CD14-positive monocyte (primary cell): Measurements from ENCODE around the gene KDR. TPM values are rescaled to one million over a fixed set of nuclear protein-coding genes. Genes with fewer than 3 reads are reported as not detected.

Experiments used
- DNase-seq, 3 donors: peaks; one replicate each; pipeline ENCODE4 v3.0.0-alpha.2; 2011 to 2022
- H2AFZ ChIP-seq: 2 replicates; pipeline ENCODE4 v1.6.0; 2012; ENCODE audit warnings: mild to moderate bottlenecking, low read depth, low read length, inconsistent platforms; ENCODE audit not compliant: insufficient read depth, poor library complexity, severe bottlenecking
- H3K27ac ChIP-seq, 2 donors: 1 replicate in 1 of 2; 2 replicates in 1 of 2; pipeline ENCODE4 v1.5.1; 2012 to 2013; ENCODE audit warnings: low read length in 2 of 2, control low read depth in 1 of 2, inconsistent platforms in 1 of 2, low read depth in 1 of 2, mild to moderate bottlenecking in 1 of 2
- H3K27me3 ChIP-seq, 2 donors: one replicate each; pipeline versions ENCODE4 v1.6.0 to v1.6.1; 2011 to 2013; ENCODE audit warnings: low read length in 2 of 2; ENCODE audit not compliant: control insufficient read depth in 2 of 2, insufficient read depth in 2 of 2
- H3K36me3 ChIP-seq, 2 donors: replicated peaks in 1 of 2; 1 replicate in 1 of 2; 2 replicates in 1 of 2; pipeline versions ENCODE4 v1.5.1 to v1.6.1; 2012 to 2013; ENCODE audit warnings: low read length in 2 of 2, control low read depth in 1 of 2, inconsistent platforms in 1 of 2, mild to moderate bottlenecking in 1 of 2; ENCODE audit not compliant: insufficient read depth in 2 of 2, control insufficient read depth in 1 of 2
- H3K4me1 ChIP-seq, 2 donors: 1 replicate in 1 of 2; 2 replicates in 1 of 2; pipeline versions ENCODE4 v1.5.1 to v1.6.1; 2012 to 2013; ENCODE audit warnings: low read length in 2 of 2, control low read depth in 1 of 2, inconsistent platforms in 1 of 2, mild to moderate bottlenecking in 1 of 2, moderate library complexity in 1 of 2; ENCODE audit not compliant: insufficient read depth in 2 of 2, control insufficient read depth in 1 of 2
- H3K4me2 ChIP-seq: replicated peaks from 2 replicates; pipeline ENCODE3; 2012; ENCODE audit warnings: low read length, moderate library complexity, mild to moderate bottlenecking; ENCODE audit not compliant: poor library complexity, severe bottlenecking; ENCODE audit errors: extremely low read depth
- H3K4me3 ChIP-seq, 3 experiments: fragments of 200-600 bp in 1 of 3; sonication (generic) in 1 of 3; replicated peaks in 1 of 3; 1 replicate in 2 of 3; 2 replicates in 1 of 3; pipeline ENCODE4 v1.5.1; 2011 to 2013; ENCODE audit warnings: low read length in 3 of 3, mild to moderate bottlenecking in 3 of 3, control low read depth in 2 of 3, low read depth in 2 of 3, inconsistent platforms in 1 of 3, moderate library complexity in 1 of 3
- H3K79me2 ChIP-seq: 2 replicates; pipeline ENCODE4 v1.6.0; 2012; ENCODE audit warnings: mild to moderate bottlenecking, control low read depth, inconsistent platforms, low read length, moderate library complexity; ENCODE audit not compliant: insufficient read depth
- H3K9ac ChIP-seq: 2 replicates; pipeline ENCODE4 v1.6.0; 2017; ENCODE audit warnings: low read length, mild to moderate bottlenecking; ENCODE audit not compliant: insufficient read depth, poor library complexity, severe bottlenecking
- H3K9me3 ChIP-seq, 2 donors: replicated peaks in 1 of 2; 1 replicate in 1 of 2; 2 replicates in 1 of 2; pipeline versions ENCODE4 v1.5.1 to v1.6.1; 2012 to 2013; ENCODE audit warnings: low read length in 2 of 2, control low read depth in 1 of 2; ENCODE audit not compliant: control insufficient read depth in 1 of 2, insufficient read depth in 1 of 2
- H4K20me1 ChIP-seq: 2 replicates; pipeline ENCODE4 v1.6.0; 2012; ENCODE audit warnings: mild to moderate bottlenecking, low read length, control low read depth, moderate library complexity; ENCODE audit not compliant: insufficient read depth
- H3K27ac Mint-ChIP-seq, 7 donors: one replicate each; pipeline ENCODE4 v1.8.0; 2020; ENCODE audit warnings: mild to moderate bottlenecking in 7 of 7, mixed read lengths in 7 of 7, moderate library complexity in 6 of 7, inconsistent platforms in 2 of 7
- H3K27me3 Mint-ChIP-seq, 3 donors: one replicate each; pipeline ENCODE4 v1.8.0; 2021 to 2022; ENCODE audit warnings: low read depth in 3 of 3, mild to moderate bottlenecking in 3 of 3, mixed read lengths in 3 of 3, moderate library complexity in 3 of 3, inconsistent platforms in 1 of 3
- H3K36me3 Mint-ChIP-seq, 2 donors: one replicate each; pipeline ENCODE4 v1.8.0; 2020; ENCODE audit warnings: mixed read lengths in 2 of 2, inconsistent platforms in 1 of 2, mild to moderate bottlenecking in 1 of 2
- H3K4me1 Mint-ChIP-seq: one replicate; pipeline ENCODE4 v1.8.0; 2020; ENCODE audit warnings: mild to moderate bottlenecking, mixed read lengths
- H3K4me3 Mint-ChIP-seq, 2 donors: one replicate each; pipeline ENCODE4 v1.8.0; 2020; ENCODE audit warnings: mild to moderate bottlenecking in 2 of 2, mixed read lengths in 2 of 2, moderate library complexity in 1 of 2
- H3K9me3 Mint-ChIP-seq, 7 donors: one replicate each; pipeline ENCODE4 v1.8.0; 2020 to 2022; ENCODE audit warnings: mixed read lengths in 7 of 7, mild to moderate bottlenecking in 6 of 7, moderate library complexity in 6 of 7, inconsistent platforms in 2 of 7
- WGBS: methylation state at CpG from one replicate; pipeline ENCODE4 v1.1.5; 2013; ENCODE audit warnings: missing lambda C conversion rate; ENCODE audit not compliant: insufficient coverage; 5-methylcytosine and 5-hydroxymethylcytosine counted together
- intact Hi-C, 2 donors: fragments of 100-400 bp; cut with micrococcal nuclease; formaldehyde crosslinking; loops; one replicate each; pipeline versions ENCODE4 v1.15.0 to v1.15.1; 2023
- polyA plus RNA-seq, 3 donors: library from polyadenylated mRNA; depleted of rRNA in 1 of 3; unstranded in 2 of 3; stranded (reverse) in 1 of 3; fragments of 300-500 nt in 2 of 3; fragments of >200 nt in 1 of 3; fragmentation: Illumina TruSeq in 2 of 3; gene quantifications; 1 replicate in 2 of 3; 2 replicates in 1 of 3; pipeline ENCODE4 v1.2.3, GENCODE V29; 2012 to 2021
- TF ChIP-seq, protein P1 (sequence below): fragments of 200-600 bp; IDR thresholded peaks from one replicate; pipeline ENCODE4 v1.8.0; 2022; ENCODE audit warnings: antibody characterized with exemption, mild to moderate bottlenecking

The KDR gene
- polyA plus RNA-seq, 3 donors = not detected

DNA sequence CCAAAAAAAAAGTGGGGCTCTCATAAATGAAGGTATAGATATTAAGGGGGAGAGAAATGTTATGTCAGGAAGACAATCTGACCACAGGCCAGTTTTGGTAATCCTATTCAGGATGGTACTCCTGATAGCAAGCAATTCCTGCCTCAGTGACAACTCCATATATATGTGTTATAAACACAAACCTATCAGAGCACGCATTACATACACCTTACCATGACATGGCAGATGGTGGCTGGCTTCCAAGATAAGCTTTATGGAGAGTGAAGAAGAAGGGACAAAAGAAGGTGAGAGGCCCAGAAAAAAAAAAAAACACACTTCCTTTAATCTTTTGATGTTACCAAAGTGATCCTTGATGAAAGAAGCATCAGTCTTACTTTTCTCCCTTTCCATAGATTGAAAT, 29.5 kb upstream of the KDR start:
- Histone ChIP-seq H3K79me2 (no peaks in the 10 kb centered on the region), H3K36me3 (no peaks in the 10 kb centered on the region), H3K27ac (no peak overlapping the region), H3K27me3 (peaks cover 3 to 29% of the 10 kb centered on the region in 2 donors), H3K4me3 (no peak overlapping the region), H2AFZ (no peak overlapping the region), H4K20me1 (no peaks in the 10 kb centered on the region), H3K4me2 (no peak overlapping the region), H3K9me3 (no peaks in the 10 kb centered on the region), H3K4me1 (no peaks in the 10 kb centered on the region), H3K9ac (no peak overlapping the region)
- intact Hi-C loops = no loop called here
- TF ChIP-seq, protein P1, sequence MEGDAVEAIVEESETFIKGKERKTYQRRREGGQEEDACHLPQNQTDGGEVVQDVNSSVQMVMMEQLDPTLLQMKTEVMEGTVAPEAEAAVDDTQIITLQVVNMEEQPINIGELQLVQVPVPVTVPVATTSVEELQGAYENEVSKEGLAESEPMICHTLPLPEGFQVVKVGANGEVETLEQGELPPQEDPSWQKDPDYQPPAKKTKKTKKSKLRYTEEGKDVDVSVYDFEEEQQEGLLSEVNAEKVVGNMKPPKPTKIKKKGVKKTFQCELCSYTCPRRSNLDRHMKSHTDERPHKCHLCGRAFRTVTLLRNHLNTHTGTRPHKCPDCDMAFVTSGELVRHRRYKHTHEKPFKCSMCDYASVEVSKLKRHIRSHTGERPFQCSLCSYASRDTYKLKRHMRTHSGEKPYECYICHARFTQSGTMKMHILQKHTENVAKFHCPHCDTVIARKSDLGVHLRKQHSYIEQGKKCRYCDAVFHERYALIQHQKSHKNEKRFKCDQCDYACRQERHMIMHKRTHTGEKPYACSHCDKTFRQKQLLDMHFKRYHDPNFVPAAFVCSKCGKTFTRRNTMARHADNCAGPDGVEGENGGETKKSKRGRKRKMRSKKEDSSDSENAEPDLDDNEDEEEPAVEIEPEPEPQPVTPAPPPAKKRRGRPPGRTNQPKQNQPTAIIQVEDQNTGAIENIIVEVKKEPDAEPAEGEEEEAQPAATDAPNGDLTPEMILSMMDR = no peak
- no peak overlapping the region for H3K27ac Mint-ChIP-seq
- DNase-seq = no peak
- peaks cover 10 to 27% (median 24%) of the 10 kb centered on the region in 3 donors for H3K27me3 Mint-ChIP-seq
- H3K9me3 Mint-ChIP-seq = peaks cover 0 to 6% (median 3%) of the 10 kb centered on the region in 7 donors
- H3K36me3 Mint-ChIP-seq = no peaks in the 10 kb centered on the region
- WGBS = no CpG with 5 or more reads among the region's 1 CpG
- H3K4me1 Mint-ChIP-seq = peaks cover 3% of the 10 kb centered on the region
- no peak overlapping the region for H3K4me3 Mint-ChIP-seq

DNA sequence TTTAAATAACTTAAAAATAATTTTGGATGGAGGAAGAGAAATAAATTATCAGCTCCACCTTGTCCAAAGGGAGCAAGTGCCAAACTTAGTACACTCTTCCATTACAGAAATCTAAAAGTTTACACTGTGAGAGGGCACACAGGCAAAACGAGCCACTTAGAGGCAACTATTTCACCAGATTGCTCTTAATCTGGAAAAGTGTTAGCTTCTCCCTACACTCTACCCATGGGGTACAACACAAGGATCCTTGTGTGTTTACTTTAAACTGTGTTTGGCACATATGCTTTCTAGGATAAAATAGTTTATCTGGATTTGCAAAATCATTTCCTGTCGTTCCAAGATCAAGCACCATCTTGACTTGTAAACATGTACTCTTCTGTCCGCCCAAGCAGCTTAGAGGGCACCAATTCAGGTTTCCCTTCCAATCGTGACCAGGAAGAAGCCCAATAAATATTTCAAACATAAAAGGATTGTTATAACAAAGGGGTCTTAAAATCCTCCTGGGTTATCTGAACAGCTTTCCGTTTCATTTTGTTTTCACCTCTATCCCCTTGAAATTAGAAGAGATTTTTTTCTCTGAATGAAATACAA, 29.0 kb upstream of the KDR start:
- H3K27me3 Mint-ChIP-seq = peaks cover 10 to 25% (median 23%) of the 10 kb centered on the region in 3 donors
- no peaks in the 10 kb centered on the region for H3K4me1 ChIP-seq
- H3K36me3 Mint-ChIP-seq = no peaks in the 10 kb centered on the region
- no peak overlapping the region for H3K9ac ChIP-seq
- TF ChIP-seq, protein P1 = no peak
- H3K79me2 ChIP-seq = no peaks in the 10 kb centered on the region
- H3K4me1 Mint-ChIP-seq = peaks cover 3% of the 10 kb centered on the region
- 90% methylated on average over 2 of the region's 5 CpGs for WGBS
- H3K4me3 ChIP-seq = no peak overlapping the region
- no peak overlapping the region for H2AFZ ChIP-seq
- H3K27ac Mint-ChIP-seq = no peak overlapping the region
- no peak overlapping the region for H3K4me3 Mint-ChIP-seq
- intact Hi-C loops = no loop called here
- DNase-seq = no peak
- no peaks in the 10 kb centered on the region for H4K20me1 ChIP-seq
- no peak overlapping the region for H3K4me2 ChIP-seq
- H3K36me3 ChIP-seq = no peaks in the 10 kb centered on the region
- peaks cover 0 to 6% (median 3%) of the 10 kb centered on the region in 7 donors for H3K9me3 Mint-ChIP-seq
- H3K27ac ChIP-seq = no peak overlapping the region
- H3K27me3 ChIP-seq = peaks cover 3 to 29% of the 10 kb centered on the region in 2 donors
- H3K9me3 ChIP-seq = no peaks in the 10 kb centered on the region
